GM12874 (cell line): ENCODE data around the gene PBX1.

ENCODE experiments used
- CTCF ChIP-seq: IDR thresholded peaks from 2 replicates; pipeline ENCODE4 v1.5.1; 2011; ENCODE audit warnings: low read depth, mild to moderate bottlenecking, control low read depth, low read length, moderate library complexity; ENCODE audit not compliant: insufficient read depth

PBX1 gene

GRCh38 chr1:164635059-164635802 lies 76.2 kb downstream of the PBX1 start:
- no peak for TF ChIP-seq CTCF

- TF ChIP-seq CTCF: no peak
Observed at GRCh38 chr1:164635803-164636731, 77.1 kb downstream of the PBX1 start.

GRCh38 chr1:164636757-164637156 lies 77.8 kb downstream of the PBX1 start:
- no peak for TF ChIP-seq CTCF

- TF ChIP-seq CTCF: no peak
Observed at GRCh38 chr1:164637461-164638375, 78.7 kb downstream of the PBX1 start.

- no peak for TF ChIP-seq CTCF
Observed at GRCh38 chr1:164638492-164639202, 79.7 kb downstream of the PBX1 start.

- TF ChIP-seq CTCF: no peak
Observed at GRCh38 chr1:164640686-164641352, 81.8 kb downstream of the PBX1 start.
